NB4 (cell line): ENCODE data around the gene OR2T6.

Experiments
- POLR2A ChIP-seq: IDR thresholded peaks from 2 replicates; pipeline ENCODE4 v1.6.1; 2011; ENCODE audit warnings: mild to moderate bottlenecking; ENCODE audit not compliant: insufficient read length; ENCODE audit errors: extremely low read depth
- TF ChIP-seq, protein P1 (sequence below): IDR thresholded peaks from one replicate; pipeline ENCODE4 v1.5.1; 2012; ENCODE audit warnings: low read depth, low read length
- TF ChIP-seq, protein P2 (sequence below): IDR thresholded peaks from 2 replicates; pipeline ENCODE4 v1.6.1; 2011; ENCODE audit warnings: low read depth, low read length

DNA sequence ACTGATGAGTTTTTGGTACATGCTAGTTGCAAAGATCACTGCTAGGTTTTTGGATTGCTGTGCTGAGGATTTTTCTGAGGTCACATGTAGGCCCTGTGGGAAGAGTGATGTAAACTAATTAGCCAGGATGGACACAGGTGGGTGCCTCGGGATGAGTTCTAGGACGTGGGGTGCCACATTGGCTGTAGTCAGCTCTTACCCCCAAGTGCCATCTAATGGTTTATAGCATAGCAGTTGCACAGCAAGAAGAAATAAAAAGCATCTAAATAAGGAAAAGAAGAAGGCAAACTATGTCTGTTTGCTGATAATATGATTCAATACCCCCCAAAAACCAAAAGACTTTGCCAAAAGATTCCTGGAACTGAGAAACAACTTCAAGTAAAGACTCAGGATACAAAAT lies 17.5 kb downstream of the OR2T6 start:
- TF ChIP-seq, protein P1, sequence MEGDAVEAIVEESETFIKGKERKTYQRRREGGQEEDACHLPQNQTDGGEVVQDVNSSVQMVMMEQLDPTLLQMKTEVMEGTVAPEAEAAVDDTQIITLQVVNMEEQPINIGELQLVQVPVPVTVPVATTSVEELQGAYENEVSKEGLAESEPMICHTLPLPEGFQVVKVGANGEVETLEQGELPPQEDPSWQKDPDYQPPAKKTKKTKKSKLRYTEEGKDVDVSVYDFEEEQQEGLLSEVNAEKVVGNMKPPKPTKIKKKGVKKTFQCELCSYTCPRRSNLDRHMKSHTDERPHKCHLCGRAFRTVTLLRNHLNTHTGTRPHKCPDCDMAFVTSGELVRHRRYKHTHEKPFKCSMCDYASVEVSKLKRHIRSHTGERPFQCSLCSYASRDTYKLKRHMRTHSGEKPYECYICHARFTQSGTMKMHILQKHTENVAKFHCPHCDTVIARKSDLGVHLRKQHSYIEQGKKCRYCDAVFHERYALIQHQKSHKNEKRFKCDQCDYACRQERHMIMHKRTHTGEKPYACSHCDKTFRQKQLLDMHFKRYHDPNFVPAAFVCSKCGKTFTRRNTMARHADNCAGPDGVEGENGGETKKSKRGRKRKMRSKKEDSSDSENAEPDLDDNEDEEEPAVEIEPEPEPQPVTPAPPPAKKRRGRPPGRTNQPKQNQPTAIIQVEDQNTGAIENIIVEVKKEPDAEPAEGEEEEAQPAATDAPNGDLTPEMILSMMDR: no peak
- TF ChIP-seq, protein P2, sequence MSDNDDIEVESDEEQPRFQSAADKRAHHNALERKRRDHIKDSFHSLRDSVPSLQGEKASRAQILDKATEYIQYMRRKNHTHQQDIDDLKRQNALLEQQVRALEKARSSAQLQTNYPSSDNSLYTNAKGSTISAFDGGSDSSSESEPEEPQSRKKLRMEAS: no peak
- TF ChIP-seq POLR2A: no peak
